K562 (cell line): ENCODE results near the gene RAI1. TPM values are rescaled to one million over a fixed set of nuclear protein-coding genes. Genes with fewer than 3 reads are reported as not detected.

Source experiments
- BACH1 ChIP-seq: fragments of 200-800 bp; sonication (Bioruptor generic); IDR thresholded peaks from 2 replicates; pipeline ENCODE4 v1.6.1; 2016; ENCODE audit warnings: missing genetic modification characterization, missing compliant biosample characterization
- CBX8 ChIP-seq: fragments of 200-600 bp; sonication (generic); IDR thresholded peaks from 2 replicates; pipeline ENCODE4 v1.6.1; 2012; ENCODE audit warnings: borderline replicate concordance, mixed run types, low read depth, mild to moderate bottlenecking, moderate library complexity, mixed read lengths, low read length, control low read depth, inconsistent platforms; ENCODE audit not compliant: poor library complexity, severe bottlenecking; ENCODE audit errors: extremely low read depth
- ELK1 ChIP-seq: sonication (generic); formaldehyde crosslinking; IDR thresholded peaks from 2 replicates; pipeline ENCODE4 v1.8.1; 2022; ENCODE audit warnings: missing genetic modification reagents
- ESRRA ChIP-seq: fragments of 450-650 bp; IDR thresholded peaks from 2 replicates; pipeline ENCODE4 v1.6.1; 2014; ENCODE audit warnings: low read depth, mild to moderate bottlenecking, moderate library complexity, borderline replicate concordance
- ETV6 ChIP-seq, 3 experiments: fragments of 150-350 bp in 1 of 3; sonication (generic) in 1 of 3; formaldehyde crosslinking in 1 of 3; IDR thresholded peaks; 2 replicates each; pipeline versions ENCODE4 v1.6.1 to v1.8.0; 2014 to 2022; ENCODE audit warnings: borderline replicate concordance in 2 of 3, low read depth in 2 of 3, antibody characterized with exemption in 1 of 3, low read length in 1 of 3, mild to moderate bottlenecking in 1 of 3, missing genetic modification reagents in 1 of 3
- JUN ChIP-seq, 2 experiments: sonication (generic) in 1 of 2; formaldehyde crosslinking in 1 of 2; IDR thresholded peaks; 2 replicates each; pipeline versions ENCODE4 v1.6.1 to v1.8.0; 2012 to 2022; ENCODE audit warnings: borderline replicate concordance in 2 of 2, mild to moderate bottlenecking in 2 of 2, improper control_type of control experiment in 1 of 2, low read depth in 1 of 2, low read length in 1 of 2, missing genetic modification reagents in 1 of 2
- MIER1 ChIP-seq: fragments of 450-650 bp; IDR thresholded peaks from 2 replicates; pipeline ENCODE4 v1.6.1; 2016; ENCODE audit warnings: antibody characterized with exemption, mild to moderate bottlenecking, low read depth
- NFE2 ChIP-seq: IDR thresholded peaks from 2 replicates; pipeline ENCODE4 v1.6.1; 2014; ENCODE audit warnings: antibody characterized with exemption, low read depth
- NFYB ChIP-seq: IDR thresholded peaks from 2 replicates; pipeline ENCODE4 v1.6.1; 2011; ENCODE audit warnings: mild to moderate bottlenecking, moderate library complexity; ENCODE audit not compliant: insufficient read length; ENCODE audit errors: extremely low read depth
- POLR2G ChIP-seq: fragments of 200-400 bp; formaldehyde crosslinking; IDR thresholded peaks from 2 replicates; pipeline ENCODE4 v1.6.1; 2017; ENCODE audit warnings: low read depth, mild to moderate bottlenecking, antibody characterized with exemption, low read length, moderate library complexity
- RB1 ChIP-seq: fragments of 450-650 bp; IDR thresholded peaks from 2 replicates; pipeline ENCODE4 v1.6.1; 2017; ENCODE audit warnings: low read depth, mild to moderate bottlenecking
- RBBP5 ChIP-seq: fragments of 200-600 bp; sonication (generic); IDR thresholded peaks from 2 replicates; pipeline ENCODE4 v1.6.1; 2012; ENCODE audit warnings: borderline replicate concordance, mild to moderate bottlenecking, low read length, control low read depth, inconsistent platforms; ENCODE audit not compliant: insufficient read depth, poor library complexity, severe bottlenecking
- SMARCA4 ChIP-seq: fragments of 450-650 bp; IDR thresholded peaks from 2 replicates; pipeline ENCODE4 v1.6.1; 2016
- UBTF ChIP-seq, 2 experiments: IDR thresholded peaks; 2 replicates each; pipeline ENCODE4 v1.6.1; 2012; ENCODE audit warnings: improper control_type of control experiment in 2 of 2, low read depth in 2 of 2, low read length in 2 of 2, borderline replicate concordance in 1 of 2
- ZNF232 ChIP-seq: sonication (generic); formaldehyde crosslinking; IDR thresholded peaks from 2 replicates; pipeline ENCODE4 v1.8.0; 2022; ENCODE audit warnings: mild to moderate bottlenecking, missing genetic modification reagents
- ZNF764 ChIP-seq: fragments of 250-450 bp; sonication (Bioruptor Pico); IDR thresholded peaks from 2 replicates; pipeline ENCODE4 v1.4.0; 2020; ENCODE audit warnings: low read depth, mild to moderate bottlenecking, moderate library complexity
- polyA plus RNA-seq, 8 experiments: library from polyadenylated mRNA; depleted of rRNA in 4 of 8; stranded (reverse) in 5 of 8; unstranded in 3 of 8; fragments of >200 nt; fragmentation: Nextera tagmentation in 2 of 8; fragmentation: Illumina TruSeq in 1 of 8; extraction: Ambion mirVana in 2 of 8; extraction: Trizol in 1 of 8; gene quantifications; 2 replicates each; pipeline versions ENCODE4 v1.2.1 to v1.2.3, GENCODE V29; 2011 to 2014; ENCODE audit warnings: inconsistent platforms in 1 of 8, missing spikeins in 1 of 8
- total RNA-seq, 7 experiments: library from RNA; depleted of rRNA in 6 of 7; stranded (reverse); fragments of >200 nt in 6 of 7; fragmentation: Illumina TruSeq in 2 of 7; extraction: Trizol in 2 of 7; gene quantifications; 2 replicates each; pipeline versions ENCODE4 v1.2.1 to v1.2.3, GENCODE V29; 2011 to 2021; ENCODE audit warnings: low replicate concordance in 1 of 7
- TF ChIP-seq, protein P1 (sequence below): fragments of 250-450 bp; sonication (Bioruptor Pico); IDR thresholded peaks from 2 replicates; pipeline ENCODE4 v1.8.0; 2022; ENCODE audit warnings: inconsistent platforms
- TF ChIP-seq, protein P2 (sequence below): sonication (generic); formaldehyde crosslinking; IDR thresholded peaks from 2 replicates; pipeline ENCODE4 v1.8.1; 2023; ENCODE audit warnings: mild to moderate bottlenecking, missing genetic modification reagents

RAI1 gene
- total and polyA plus RNA-seq, 9 of the 15 experiments (the other 6 are each of a cell fraction or from before 2014, with no cell fraction given), result 0.68 to 19.9 (median 5.5) TPM

DNA sequence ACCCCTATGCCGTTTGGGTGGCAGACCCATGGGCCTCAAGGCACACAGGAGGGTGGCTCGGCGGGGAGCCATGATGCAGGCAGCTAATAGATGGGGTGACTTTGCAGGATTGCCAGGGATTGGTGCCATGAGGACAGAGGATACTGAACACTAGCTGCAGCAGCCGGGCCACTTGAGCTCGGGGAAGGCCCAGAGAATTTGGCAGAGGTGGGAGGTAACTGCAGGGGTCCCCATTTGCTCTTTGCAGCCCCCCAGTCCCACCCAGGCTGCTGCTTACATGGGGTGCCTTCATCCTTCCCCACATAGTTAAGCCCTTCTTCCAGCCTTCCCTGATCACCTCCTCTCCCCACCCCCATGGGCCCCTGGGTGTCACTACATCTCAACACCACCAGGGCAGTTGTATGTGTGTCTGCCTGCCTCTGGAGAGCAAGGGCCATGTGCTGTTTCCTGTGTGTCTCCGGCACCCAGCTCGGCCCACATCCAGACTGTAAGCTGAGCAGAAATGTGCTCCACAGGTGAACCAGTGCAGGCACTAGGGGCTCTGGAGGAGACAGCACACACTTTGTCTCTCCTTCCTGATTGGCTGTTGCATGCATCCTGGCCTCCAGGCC lies 103.5 kb downstream of the RAI1 start (continued):
- TF ChIP-seq ZNF764 (CRISPR knock-in tag) (no peak), SMARCA4 (no peak), UBTF (IDR thresholded peaks at IDR 0.05; ENCODE audit: borderline replicate concordance in 1 of 2, low read depth in 2 of 2, low read length in 2 of 2) (no peak), ESRRA (no peak), MIER1 (no peak), JUN (IDR thresholded peaks at IDR 0.05; ENCODE audit: borderline replicate concordance, low read depth, low read length) (no peak), JUN (CRISPR knock-in tag; IDR thresholded peaks at IDR 0.05; ENCODE audit: borderline replicate concordance) (no peak), RB1 (no peak), BACH1 (tag) (no peak), POLR2G (no peak), NFYB (peak; percentile 32), NFE2 (no peak), ETV6 (IDR thresholded peaks at IDR 0.05; ENCODE audit: borderline replicate concordance in 1 of 2, low read depth in 2 of 2, low read length in 1 of 2) (no peak), ETV6 (CRISPR knock-in tag; IDR thresholded peaks at IDR 0.05; ENCODE audit: borderline replicate concordance) (no peak), CBX8 (no peak), RBBP5 (no peak), ELK1 (CRISPR knock-in tag) (no peak), ZNF232 (CRISPR knock-in tag) (no peak)
- TF ChIP-seq, protein P1, sequence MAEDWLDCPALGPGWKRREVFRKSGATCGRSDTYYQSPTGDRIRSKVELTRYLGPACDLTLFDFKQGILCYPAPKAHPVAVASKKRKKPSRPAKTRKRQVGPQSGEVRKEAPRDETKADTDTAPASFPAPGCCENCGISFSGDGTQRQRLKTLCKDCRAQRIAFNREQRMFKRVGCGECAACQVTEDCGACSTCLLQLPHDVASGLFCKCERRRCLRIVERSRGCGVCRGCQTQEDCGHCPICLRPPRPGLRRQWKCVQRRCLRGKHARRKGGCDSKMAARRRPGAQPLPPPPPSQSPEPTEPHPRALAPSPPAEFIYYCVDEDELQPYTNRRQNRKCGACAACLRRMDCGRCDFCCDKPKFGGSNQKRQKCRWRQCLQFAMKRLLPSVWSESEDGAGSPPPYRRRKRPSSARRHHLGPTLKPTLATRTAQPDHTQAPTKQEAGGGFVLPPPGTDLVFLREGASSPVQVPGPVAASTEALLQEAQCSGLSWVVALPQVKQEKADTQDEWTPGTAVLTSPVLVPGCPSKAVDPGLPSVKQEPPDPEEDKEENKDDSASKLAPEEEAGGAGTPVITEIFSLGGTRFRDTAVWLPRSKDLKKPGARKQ, result no peak
- TF ChIP-seq, protein P2, sequence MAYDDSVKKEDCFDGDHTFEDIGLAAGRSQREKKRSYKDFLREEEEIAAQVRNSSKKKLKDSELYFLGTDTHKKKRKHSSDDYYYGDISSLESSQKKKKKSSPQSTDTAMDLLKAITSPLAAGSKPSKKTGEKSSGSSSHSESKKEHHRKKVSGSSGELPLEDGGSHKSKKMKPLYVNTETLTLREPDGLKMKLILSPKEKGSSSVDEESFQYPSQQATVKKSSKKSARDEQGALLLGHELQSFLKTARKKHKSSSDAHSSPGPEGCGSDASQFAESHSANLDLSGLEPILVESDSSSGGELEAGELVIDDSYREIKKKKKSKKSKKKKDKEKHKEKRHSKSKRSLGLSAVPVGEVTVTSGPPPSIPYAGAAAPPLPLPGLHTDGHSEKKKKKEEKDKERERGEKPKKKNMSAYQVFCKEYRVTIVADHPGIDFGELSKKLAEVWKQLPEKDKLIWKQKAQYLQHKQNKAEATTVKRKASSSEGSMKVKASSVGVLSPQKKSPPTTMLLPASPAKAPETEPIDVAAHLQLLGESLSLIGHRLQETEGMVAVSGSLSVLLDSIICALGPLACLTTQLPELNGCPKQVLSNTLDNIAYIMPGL (CRISPR knock-in tag), result no peak
